Ascending aorta (tissue), 2 donors: Measurements from ENCODE around the gene MRPL55. TPM values are rescaled to one million over a fixed set of nuclear protein-coding genes. Genes with fewer than 3 reads are reported as not detected.

Source experiments
- DNase-seq, 2 donors: peaks; one replicate each; pipeline ENCODE4 v3.0.0-alpha.2; 2019; ENCODE audit warnings: low spot score in 2 of 2
- H3K27ac ChIP-seq, 2 donors: fragments of 200-600 bp; sonication (generic); one replicate each; pipeline ENCODE4 v1.5.1; 2016 to 2017; ENCODE audit warnings: mild to moderate bottlenecking in 1 of 2
- H3K27me3 ChIP-seq: fragments of 200-600 bp; sonication (generic); one replicate; pipeline ENCODE4 v1.5.1; 2017
- H3K36me3 ChIP-seq, 2 donors: fragments of 200-600 bp; sonication (generic); one replicate each; pipeline ENCODE4 v1.5.1; 2016
- H3K4me1 ChIP-seq, 2 donors: fragments of 200-600 bp; sonication (generic); one replicate each; pipeline ENCODE4 v1.5.1; 2016 to 2017; ENCODE audit warnings: mild to moderate bottlenecking in 1 of 2
- H3K4me3 ChIP-seq, 2 donors: fragments of 200-600 bp; sonication (generic); one replicate each; pipeline ENCODE4 v1.5.1; 2016 to 2017; ENCODE audit warnings: mild to moderate bottlenecking in 1 of 2
- H3K9me3 ChIP-seq, 2 donors: fragments of 200-600 bp; sonication (generic); one replicate each; pipeline ENCODE4 v1.5.1; 2016
- CTCF ChIP-seq, 3 experiments: fragments of 200-600 bp in 2 of 3; fragments of 450-650 bp in 1 of 3; sonication (generic) in 2 of 3; IDR thresholded peaks; one replicate each; pipeline ENCODE4 v1.5.1; 2016 to 2019; ENCODE audit warnings: antibody characterized with exemption in 3 of 3, mild to moderate bottlenecking in 1 of 3, moderate library complexity in 1 of 3
- intact Hi-C: fragments of 100-400 bp; cut with DNase I; formaldehyde crosslinking; loops from one replicate; pipeline ENCODE4 v1.15.1; 2023
- total RNA-seq: library from RNA; depleted of rRNA; stranded (reverse); fragments of >200 nt; gene quantifications from one replicate; pipeline ENCODE4 v1.1.0, GENCODE V29; 2016

MRPL55 gene
- total RNA-seq, 1 donor from 2014 or later = 23.6 TPM

- Histone ChIP-seq H3K4me3 (no peak overlapping the region), H3K27ac (no peak overlapping the region), H3K27me3 (no peaks in the 10 kb centered on the region), H3K36me3 (peaks cover 13 to 31% of the 10 kb centered on the region in 2 donors), H3K4me1 (peaks cover 12 to 27% of the 10 kb centered on the region in 2 donors), H3K9me3 (no peaks in the 10 kb centered on the region)
- intact Hi-C loops = loop anchor here (10.0 kb wide), 2 partner anchors 380 to 1400 kb away; partner anchors contain the start of genes NUP133 and RNF187
- TF ChIP-seq CTCF (IDR thresholded peaks at IDR 0.05) = no peak
- DNase-seq = no peak
Observed at GRCh38 chr1:228104526-228105269, 4.4 kb downstream of the MRPL55 start.

DNA sequence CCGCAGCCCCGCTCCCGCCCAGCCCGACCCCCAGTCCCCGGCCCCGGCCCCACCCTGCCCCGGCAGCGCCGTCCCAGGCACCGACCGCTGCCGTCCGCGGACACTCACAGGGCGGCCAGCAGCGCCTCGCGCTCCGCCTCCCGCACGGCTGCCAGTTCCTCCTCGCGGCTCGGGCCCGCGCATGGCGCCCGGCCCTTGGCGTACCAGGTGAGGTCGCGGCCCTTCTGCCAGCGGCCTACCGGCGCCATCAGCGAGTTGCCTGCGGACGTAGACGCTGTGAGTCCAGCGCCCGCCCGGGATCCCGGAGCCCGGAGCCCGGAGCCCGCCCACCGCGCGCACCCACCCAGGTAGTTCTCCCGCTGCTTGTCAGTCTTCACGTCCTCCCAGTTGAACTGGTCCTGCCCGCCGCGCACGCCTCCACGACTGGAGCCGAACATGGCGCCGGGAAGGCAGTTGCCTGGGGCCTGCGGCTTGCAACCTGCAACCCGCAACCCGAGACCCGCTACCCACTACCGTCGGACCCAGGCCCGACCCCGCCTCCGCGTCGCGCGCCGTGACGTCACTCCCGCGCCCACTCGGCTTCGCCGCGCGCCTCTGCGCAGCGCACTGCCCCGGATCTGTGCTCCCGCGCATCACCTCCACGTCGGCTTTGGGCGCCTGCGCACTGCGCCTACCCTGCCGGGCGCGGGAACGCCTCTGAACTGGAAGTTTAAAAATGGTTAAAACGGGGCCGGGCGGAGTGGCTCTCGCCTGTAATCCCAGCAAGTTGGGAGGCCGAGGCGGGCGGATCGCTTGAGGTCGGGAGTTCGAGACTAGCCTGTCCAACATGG, 6.1 kb downstream of the MRPL55 start, which contains the start of gene C1orf35:
TSS of gene C1orf35 (minus strand) at position 535 of the 830 bp plus-strand sequence. CDS start at position 437, 98 bp downstream.
- Histone ChIP-seq H3K4me3 (peak within 1 kb of the TSS; percentile 89 to 99), H3K9me3 (no peaks in the 10 kb centered on the region), H3K36me3 (peaks cover 30 to 48% of the 10 kb centered on the region in 2 donors), H3K4me1 (peaks cover 6 to 19% of the 10 kb centered on the region in 2 donors), H3K27ac (peak within 1 kb of the TSS; percentile 95), H3K27me3 (no peaks in the 10 kb centered on the region)
- no peak for TF ChIP-seq CTCF (IDR thresholded peaks at IDR 0.05)
- DNase-seq = peak; percentile 67 to 96
- intact Hi-C loops = loop anchor here (1.0 to 10.0 kb wide), 3 partner anchors 20 to 1402 kb away; partner anchors contain the start of genes NUP133 and RNF187

DNA sequence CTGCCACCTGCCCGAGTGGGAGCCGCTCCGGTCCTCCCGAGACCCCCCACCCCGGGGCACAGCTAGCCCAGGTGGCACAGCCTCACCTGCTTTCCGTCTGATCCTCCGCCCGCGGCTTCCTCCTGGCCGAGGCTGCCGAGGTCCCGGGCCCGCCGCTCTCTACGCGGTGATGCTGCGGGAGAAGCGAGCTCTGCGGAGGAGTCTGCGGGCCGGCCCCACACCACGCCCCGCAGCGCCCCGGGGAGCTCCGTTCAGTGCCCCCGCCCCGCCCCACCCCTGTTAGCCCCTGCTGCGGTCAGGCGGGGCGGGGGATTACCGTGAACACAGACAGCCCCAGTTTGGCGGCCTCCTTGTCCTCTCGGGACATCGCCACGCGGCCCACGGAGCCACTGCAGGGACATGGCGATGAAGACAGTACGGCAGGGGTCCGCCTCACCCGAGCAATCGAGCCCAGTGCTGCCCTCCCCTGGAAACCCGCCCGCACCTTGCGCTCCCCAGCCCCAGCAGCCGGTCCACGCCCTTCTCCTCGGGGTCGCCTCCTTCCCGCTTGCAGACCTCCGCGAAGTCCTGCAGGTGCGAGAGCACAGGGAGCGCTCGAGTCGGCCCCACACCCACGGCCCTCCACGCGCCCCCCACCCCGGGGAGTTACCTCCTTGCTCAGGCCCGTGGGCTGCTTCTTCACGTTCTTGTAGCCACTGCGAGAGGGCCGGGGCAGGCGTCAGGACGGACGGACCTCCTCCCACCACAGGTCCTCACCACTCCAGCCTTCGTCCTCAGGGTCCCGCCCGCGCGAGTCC, 6.9 kb downstream of the MRPL55 start:
- peak overlapping the region; percentile 89 to 99 for H3K4me3 ChIP-seq
- intact Hi-C loops = loop anchor here (10.0 kb wide), 2 partner anchors 383 to 1403 kb away; partner anchors contain the start of genes NUP133 and RNF187
- H3K27me3 ChIP-seq = no peaks in the 10 kb centered on the region
- DNase-seq = peak in 1 of 2 donors; percentile 68
- H3K27ac ChIP-seq = peak overlapping the region; percentile 95
- TF ChIP-seq CTCF (IDR thresholded peaks at IDR 0.05) = no peak
- peaks cover 3 to 16% of the 10 kb centered on the region in 2 donors for H3K4me1 ChIP-seq
- peaks cover 38 to 50% of the 10 kb centered on the region in 2 donors for H3K36me3 ChIP-seq
- H3K9me3 ChIP-seq = no peaks in the 10 kb centered on the region

DNA sequence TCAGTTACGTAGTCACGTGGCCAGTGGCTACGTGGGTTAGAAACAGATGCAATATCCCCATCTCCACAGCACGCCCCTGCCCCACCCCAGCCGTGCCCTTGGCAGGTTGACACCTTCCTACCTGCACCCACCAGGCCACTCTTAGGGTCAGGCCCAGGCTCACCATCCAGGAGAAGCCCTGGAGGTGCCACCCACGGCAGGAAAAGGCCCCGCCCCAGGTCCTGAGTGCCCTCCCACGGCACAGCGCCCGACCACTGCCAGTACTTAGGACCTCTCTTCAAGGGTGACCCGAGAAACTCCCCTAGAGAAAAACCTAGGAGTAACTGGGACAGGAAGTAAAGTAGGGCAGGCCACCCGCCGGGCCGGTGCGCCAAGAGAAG, 7.5 kb downstream of the MRPL55 start:
- peak in 1 of 2 donors; percentile 63 for DNase-seq
- peaks cover 41 to 51% of the 10 kb centered on the region in 2 donors for H3K36me3 ChIP-seq
- no peak for TF ChIP-seq CTCF (IDR thresholded peaks at IDR 0.05)
- intact Hi-C loops = loop anchor here (10.0 kb wide), 2 partner anchors 383 to 1403 kb away; partner anchors contain the start of genes NUP133 and RNF187
- H3K27ac ChIP-seq = peak overlapping the region; percentile 95
- no peaks in the 10 kb centered on the region for H3K27me3 ChIP-seq
- no peaks in the 10 kb centered on the region for H3K9me3 ChIP-seq
- H3K4me1 ChIP-seq = peaks cover 3 to 16% of the 10 kb centered on the region in 2 donors
- H3K4me3 ChIP-seq = peak overlapping the region; percentile 89 to 99
